ENCODE data around the gene CFAP251.
"Not testable (repeated sequence)": the region's sequence is repeated elsewhere in the genome, so short reads cannot be mapped to it uniquely, and the experiment has no call there.

The CFAP251 gene, protein sequence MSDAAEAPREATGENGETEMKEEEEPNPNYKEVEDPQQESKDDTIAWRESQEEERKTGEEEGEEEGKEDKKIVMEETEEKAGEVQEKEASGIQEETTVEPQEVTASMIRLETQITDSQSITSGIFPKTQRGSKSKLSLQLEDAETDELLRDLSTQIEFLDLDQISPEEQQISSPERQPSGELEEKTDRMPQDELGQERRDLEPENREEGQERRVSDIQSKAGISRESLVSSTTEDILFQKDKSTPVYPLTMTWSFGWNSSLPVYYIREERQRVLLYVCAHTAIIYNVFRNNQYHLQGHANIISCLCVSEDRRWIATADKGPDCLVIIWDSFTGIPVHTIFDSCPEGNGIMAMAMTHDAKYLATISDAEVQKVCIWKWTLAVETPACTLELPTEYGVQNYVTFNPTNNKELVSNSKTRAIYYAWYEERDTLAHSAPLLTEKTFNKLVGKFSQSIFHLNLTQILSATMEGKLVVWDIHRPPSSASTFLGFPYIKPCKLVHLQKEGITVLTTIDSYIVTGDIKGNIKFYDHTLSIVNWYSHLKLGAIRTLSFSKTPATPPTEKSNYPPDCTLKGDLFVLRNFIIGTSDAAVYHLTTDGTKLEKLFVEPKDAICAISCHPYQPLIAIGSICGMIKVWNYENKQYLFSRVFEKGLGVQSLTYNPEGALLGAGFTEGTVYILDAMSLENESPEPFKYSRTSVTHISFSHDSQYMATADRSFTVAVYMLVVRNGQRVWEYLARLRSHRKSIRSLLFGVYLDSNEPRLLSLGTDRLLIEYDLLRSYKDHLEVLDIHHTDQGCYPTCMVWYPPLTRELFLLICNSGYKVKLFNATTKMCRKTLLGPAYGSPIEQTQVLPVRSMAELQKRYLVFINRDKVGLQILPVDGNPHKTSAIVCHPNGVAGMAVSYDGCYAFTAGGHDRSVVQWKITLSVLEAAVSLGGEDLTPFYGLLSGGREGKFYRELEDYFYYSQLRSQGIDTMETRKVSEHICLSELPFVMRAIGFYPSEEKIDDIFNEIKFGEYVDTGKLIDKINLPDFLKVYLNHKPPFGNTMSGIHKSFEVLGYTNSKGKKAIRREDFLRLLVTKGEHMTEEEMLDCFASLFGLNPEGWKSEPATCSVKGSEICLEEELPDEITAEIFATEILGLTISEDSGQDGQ

DNA sequence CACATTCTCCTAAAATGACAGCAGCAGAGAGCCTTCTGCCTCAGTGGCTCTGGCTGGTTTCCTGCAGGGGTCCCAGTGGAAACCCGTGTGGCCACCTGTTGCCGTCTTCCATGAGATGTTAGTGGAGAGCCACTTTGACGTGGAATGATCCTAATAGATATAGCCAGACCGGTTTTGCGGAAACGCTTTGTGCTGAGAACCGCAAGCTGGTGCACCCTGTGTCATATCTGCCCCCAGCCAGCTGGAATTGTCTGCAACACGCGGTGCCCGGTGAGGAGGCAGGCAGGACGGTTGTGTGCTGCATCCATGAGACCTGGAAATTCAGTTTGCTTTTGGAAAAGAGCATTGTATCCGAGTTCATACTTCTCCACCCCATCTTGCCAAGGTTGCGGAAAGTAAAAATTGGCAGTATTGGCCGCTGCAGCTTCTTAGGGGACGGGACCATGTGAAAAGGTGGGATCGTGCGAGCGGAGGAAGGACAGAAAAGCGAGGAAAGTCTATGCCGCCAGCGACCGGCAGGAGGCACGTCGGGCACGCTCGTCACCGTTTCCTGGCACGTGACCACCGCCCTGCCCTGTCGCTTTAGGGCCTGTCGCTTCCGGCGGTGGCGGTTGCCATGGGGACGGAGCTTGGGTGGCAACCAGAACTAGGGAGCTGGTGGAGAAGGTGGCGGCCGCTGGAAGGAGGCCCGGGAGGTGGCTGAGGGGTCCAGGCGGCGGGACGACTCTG, at the start of gene CFAP251:
Gene CFAP251 (plus strand): TSS at position 643 of the 729 bp plus-strand sequence. CDS start 2,714 bp downstream, outside the sequence.
- peak; percentile 97 for DNase-seq (ENCODE audit: extremely low spot score)
- ChIA-PET CTCF (interaction anchor here (0.6 to 2.9 kb wide), 21 partner anchors 9 to 582 kb away, joined by 3 to 17 read pairs (median 5); partner anchors contain the start of gene RHOF), POLR2A (no interaction called here)
- TF ChIP-seq, protein P1, sequence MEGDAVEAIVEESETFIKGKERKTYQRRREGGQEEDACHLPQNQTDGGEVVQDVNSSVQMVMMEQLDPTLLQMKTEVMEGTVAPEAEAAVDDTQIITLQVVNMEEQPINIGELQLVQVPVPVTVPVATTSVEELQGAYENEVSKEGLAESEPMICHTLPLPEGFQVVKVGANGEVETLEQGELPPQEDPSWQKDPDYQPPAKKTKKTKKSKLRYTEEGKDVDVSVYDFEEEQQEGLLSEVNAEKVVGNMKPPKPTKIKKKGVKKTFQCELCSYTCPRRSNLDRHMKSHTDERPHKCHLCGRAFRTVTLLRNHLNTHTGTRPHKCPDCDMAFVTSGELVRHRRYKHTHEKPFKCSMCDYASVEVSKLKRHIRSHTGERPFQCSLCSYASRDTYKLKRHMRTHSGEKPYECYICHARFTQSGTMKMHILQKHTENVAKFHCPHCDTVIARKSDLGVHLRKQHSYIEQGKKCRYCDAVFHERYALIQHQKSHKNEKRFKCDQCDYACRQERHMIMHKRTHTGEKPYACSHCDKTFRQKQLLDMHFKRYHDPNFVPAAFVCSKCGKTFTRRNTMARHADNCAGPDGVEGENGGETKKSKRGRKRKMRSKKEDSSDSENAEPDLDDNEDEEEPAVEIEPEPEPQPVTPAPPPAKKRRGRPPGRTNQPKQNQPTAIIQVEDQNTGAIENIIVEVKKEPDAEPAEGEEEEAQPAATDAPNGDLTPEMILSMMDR (IDR thresholded peaks at IDR 0.05; ENCODE audit: control extremely low read depth, extremely low read depth, low read depth, missing control alignments): peak; percentile 56

DNA sequence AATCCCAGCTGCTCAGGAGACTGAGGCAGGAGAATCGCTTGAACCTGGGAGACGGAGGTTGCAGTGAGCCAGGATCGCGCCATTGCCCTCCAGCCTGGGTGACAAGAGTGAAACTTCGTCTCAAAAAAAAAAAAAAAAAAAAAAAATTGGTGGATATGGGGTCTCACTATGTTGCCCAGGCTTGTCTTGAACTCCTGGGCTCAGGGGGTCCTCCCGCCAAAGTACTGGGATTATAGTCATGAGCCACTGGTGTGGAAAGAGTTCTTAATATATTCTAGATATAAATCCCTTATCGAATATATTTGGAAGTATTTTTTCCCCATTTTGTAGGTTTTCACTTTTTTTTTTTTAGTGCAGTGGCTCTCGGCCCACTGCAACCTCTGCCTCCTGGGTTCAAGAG, 49.2 kb upstream of the CFAP251 start:
- DNase-seq (ENCODE audit: extremely low spot score); POLR2A ChIA-PET: not testable (repeated sequence)
- CTCF ChIA-PET: interaction anchor here (1.4 to 2.6 kb wide), 3 partner anchors 19 to 75 kb away, joined by 3 to 11 read pairs (median 6); partner anchors contain the start of gene PSMD9

DNA sequence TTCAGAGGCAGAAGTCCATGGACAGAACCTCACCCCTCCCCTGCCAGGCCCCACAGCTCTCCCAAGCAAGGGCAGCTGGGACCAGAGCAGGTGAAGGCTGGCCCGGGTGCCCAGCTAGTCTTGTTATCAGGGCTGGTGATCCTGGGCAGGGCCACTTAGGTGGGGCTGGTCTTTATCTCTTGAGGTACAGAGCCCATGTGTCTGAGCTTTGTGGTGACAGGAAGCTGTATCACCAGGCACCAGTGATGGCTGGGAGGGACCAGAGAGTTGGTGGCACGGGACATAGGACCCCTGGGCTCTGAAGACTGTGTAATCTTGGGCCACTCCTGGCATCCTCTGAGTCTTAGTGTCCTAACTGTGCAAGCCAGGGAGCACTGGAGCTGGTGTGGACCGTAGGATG, 46.9 kb upstream of the CFAP251 start:
- CTCF ChIA-PET: interaction anchor here (1.6 to 2.6 kb wide), 2 partner anchors 10 to 17 kb away, joined by 3 to 11 read pairs; partner anchors contain the start of gene PSMD9
- TF ChIP-seq, protein P1 (IDR thresholded peaks at IDR 0.05; ENCODE audit: control extremely low read depth, extremely low read depth, low read depth, missing control alignments): no peak
- DNase-seq (ENCODE audit: extremely low spot score): no peak
- POLR2A ChIA-PET: no interaction called here

DNA sequence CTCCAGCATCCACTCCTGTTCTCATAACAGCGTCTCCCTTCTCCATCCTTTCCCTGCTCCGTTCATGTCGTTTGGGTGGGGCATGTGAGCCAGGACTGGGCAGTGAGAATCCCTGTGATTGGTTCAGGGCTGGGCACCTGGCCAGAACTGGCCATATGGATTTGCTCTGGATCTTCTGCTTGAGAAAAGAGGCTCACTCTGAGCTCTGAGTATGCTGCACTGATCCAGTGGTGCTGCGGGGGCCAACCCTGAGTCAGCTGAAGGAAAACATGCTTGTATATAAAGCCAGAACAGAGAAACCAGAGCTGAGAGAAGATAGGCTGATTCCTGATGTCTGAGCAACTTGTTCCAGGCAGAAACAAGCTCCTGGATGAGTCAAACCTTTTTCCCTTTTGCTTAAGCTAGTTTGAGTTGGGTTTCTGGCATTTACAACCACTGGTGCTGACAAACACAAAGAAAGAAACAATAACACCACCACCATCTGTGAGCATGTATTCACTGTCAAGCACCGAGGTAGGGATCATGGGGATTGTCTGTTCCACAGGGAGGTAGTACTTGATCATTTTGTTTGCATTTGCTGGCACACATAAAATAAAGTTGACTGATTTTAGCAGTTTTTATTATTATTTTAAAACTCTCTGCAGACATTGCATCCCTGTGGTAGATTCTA, 45.7 kb upstream of the CFAP251 start:
- DNase-seq (ENCODE audit: extremely low spot score): no peak
- POLR2A ChIA-PET: no interaction called here

DNA sequence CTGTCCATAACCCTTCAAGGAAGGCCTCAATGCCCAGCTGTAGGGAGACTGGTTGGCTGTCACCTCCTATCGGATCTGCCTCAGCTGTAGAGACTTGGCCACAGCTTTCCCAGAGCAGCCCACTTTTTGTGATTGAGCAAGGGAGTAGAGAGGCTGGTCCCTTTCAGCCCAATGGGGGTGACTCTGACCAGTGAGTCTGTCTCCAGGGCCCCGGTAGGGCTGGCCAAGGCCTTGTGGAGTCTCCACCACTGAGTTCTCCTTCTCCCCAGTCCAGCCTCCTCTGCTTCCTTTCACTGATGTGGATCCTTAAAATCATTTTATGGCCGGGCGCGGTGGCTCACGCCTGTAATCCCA, 45.2 kb upstream of the CFAP251 start:
- POLR2A ChIA-PET: no interaction called here
- CTCF ChIA-PET: interaction anchor here (1.1 to 1.6 kb wide), 3 partner anchors 10 to 52 kb away, joined by 3 read pairs; no protein-coding TSS in a partner anchor
- DNase-seq (ENCODE audit: extremely low spot score): no peak
- TF ChIP-seq, protein P1 (IDR thresholded peaks at IDR 0.05; ENCODE audit: control extremely low read depth, extremely low read depth, low read depth, missing control alignments): no peak

More for the DNA sequence above, 45.7 kb upstream of the CFAP251 start:
- TF ChIP-seq, protein P1 (IDR thresholded peaks at IDR 0.05; ENCODE audit: control extremely low read depth, extremely low read depth, low read depth, missing control alignments): no peak
- CTCF ChIA-PET: interaction anchor here (1.3 to 1.6 kb wide), 2 partner anchors 10 to 11 kb away, joined by 3 read pairs; no protein-coding TSS in a partner anchor

DNA sequence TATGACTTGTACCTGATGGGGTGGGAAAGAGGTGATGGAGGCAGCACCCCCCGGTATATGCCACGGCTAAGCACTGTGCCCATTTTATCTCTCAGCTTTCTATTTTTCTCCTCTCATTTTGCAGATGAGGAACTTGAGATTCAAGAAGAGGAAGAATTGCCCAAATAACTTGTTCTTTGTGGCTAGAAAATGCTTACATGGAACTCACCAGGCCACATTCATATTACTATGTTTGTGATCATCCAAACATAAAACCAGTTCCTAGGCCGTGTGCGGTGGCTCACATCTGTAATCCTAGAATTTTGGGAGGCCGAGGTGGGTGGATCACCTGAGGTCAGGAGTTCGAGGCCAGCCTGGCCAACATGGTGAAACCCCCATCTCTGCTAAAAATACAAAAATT, 44.3 kb upstream of the CFAP251 start:
- TF ChIP-seq, protein P1 (IDR thresholded peaks at IDR 0.05; ENCODE audit: control extremely low read depth, extremely low read depth, low read depth, missing control alignments): no peak
- DNase-seq (ENCODE audit: extremely low spot score): no peak
- CTCF ChIA-PET: interaction anchor here (1.1 to 1.3 kb wide), 2 partner anchors 9 to 51 kb away, joined by 3 read pairs; no protein-coding TSS in a partner anchor
- POLR2A ChIA-PET: no interaction called here
